ENCODE results near the gene TCF7.

Gene TCF7

GRCh38 chr5:134113902-134114875 lies at the start of gene TCF7:
Gene TCF7, plus strand, starts transcription at chr5:134114681. Its CDS starts 226 bp downstream, at chr5:134114907.
- no peak within 1 kb of the TSS for H3K27ac ChIP-seq
- TF ChIP-seq ZFX (IDR thresholded peaks at IDR 0.05; ENCODE audit: borderline replicate concordance) (no peak), CTCF (IDR thresholded peaks at IDR 0.05) (no peak)

- H3K27ac ChIP-seq = no peak overlapping the region
- TF ChIP-seq ZFX (IDR thresholded peaks at IDR 0.05; ENCODE audit: borderline replicate concordance) (no peak), CTCF (IDR thresholded peaks at IDR 0.05) (no peak)
These were observed 44.9 kb upstream of the TCF7 start for GRCh38 chr5:134069553-134069952.

GRCh38 chr5:134070725-134071613 lies 43.5 kb upstream of the TCF7 start:
- TF ChIP-seq ZFX (IDR thresholded peaks at IDR 0.05; ENCODE audit: borderline replicate concordance) = no peak
- TF ChIP-seq CTCF (IDR thresholded peaks at IDR 0.05) = no peak

GRCh38 chr5:134071614-134072207 lies 42.8 kb upstream of the TCF7 start:
- no peak for TF ChIP-seq ZFX (IDR thresholded peaks at IDR 0.05; ENCODE audit: borderline replicate concordance)
- TF ChIP-seq CTCF (IDR thresholded peaks at IDR 0.05) = no peak
- H3K27ac ChIP-seq = no peak overlapping the region

More at GRCh38 chr5:134070725-134071613, 43.5 kb upstream of the TCF7 start:
- H3K27ac ChIP-seq = no peak overlapping the region

- TF ChIP-seq ZFX (IDR thresholded peaks at IDR 0.05; ENCODE audit: borderline replicate concordance) (no peak), CTCF (IDR thresholded peaks at IDR 0.05) (no peak)
- H3K27ac ChIP-seq = no peak overlapping the region
These were observed 41.8 kb upstream of the TCF7 start for GRCh38 chr5:134072471-134073210.

GRCh38 chr5:134073404-134073803 lies 41.1 kb upstream of the TCF7 start:
- no peak for TF ChIP-seq ZFX (IDR thresholded peaks at IDR 0.05; ENCODE audit: borderline replicate concordance)
- no peak for TF ChIP-seq CTCF (IDR thresholded peaks at IDR 0.05)
- H3K27ac ChIP-seq = no peak overlapping the region

Data from 22Rv1 (cell line).